COLO829 (cell line): ENCODE data around the gene CHIA.

ENCODE experiments used
- DNase-seq: peaks from one replicate; pipeline ENCODE4 v3.0.0; 2012; ENCODE audit warnings: low spot score

Gene CHIA

GRCh38 chr1:111290630-111291029 lies at the start of gene CHIA:
TSS of gene CHIA (plus strand) at chr1:111290851. CDS start at chr1:111310468, 19,617 bp downstream.
- DNase-seq: no peak

GRCh38 chr1:111241797-111242196 lies 48.9 kb upstream of the CHIA start:
- no peak for DNase-seq

- DNase-seq: no peak
Observed at GRCh38 chr1:111242805-111243523, 47.7 kb upstream of the CHIA start.

GRCh38 chr1:111247125-111247838 lies 43.4 kb upstream of the CHIA start:
- DNase-seq: no peak

- DNase-seq: peak; percentile 76
Observed at GRCh38 chr1:111249960-111250359, 40.7 kb upstream of the CHIA start.

- no peak for DNase-seq
Observed at GRCh38 chr1:111251570-111251969, 39.1 kb upstream of the CHIA start.

GRCh38 chr1:111252786-111253185 lies 37.9 kb upstream of the CHIA start:
- DNase-seq: no peak

- DNase-seq: peak; percentile 82
Observed at GRCh38 chr1:111253876-111254275, 36.8 kb upstream of the CHIA start.

- no peak for DNase-seq
Observed at GRCh38 chr1:111256988-111257658, 33.5 kb upstream of the CHIA start.

GRCh38 chr1:111267801-111268508 lies 22.7 kb upstream of the CHIA start:
- no peak for DNase-seq

- no peak for DNase-seq
Observed at GRCh38 chr1:111269825-111270406, 20.7 kb upstream of the CHIA start.

- DNase-seq: no peak
Observed at GRCh38 chr1:111270771-111271463, 19.7 kb upstream of the CHIA start.

- DNase-seq: no peak
Observed at GRCh38 chr1:111271464-111271801, 19.2 kb upstream of the CHIA start.

GRCh38 chr1:111272081-111272480 lies 18.6 kb upstream of the CHIA start:
- DNase-seq: no peak

- DNase-seq: no peak
Observed at GRCh38 chr1:111274653-111275052, 16.0 kb upstream of the CHIA start.

- peak; percentile 29 for DNase-seq
Observed at GRCh38 chr1:111275079-111275478, 15.6 kb upstream of the CHIA start.

GRCh38 chr1:111275780-111276433 lies 14.7 kb upstream of the CHIA start:
- DNase-seq: no peak

- no peak for DNase-seq
Observed at GRCh38 chr1:111279144-111279543, 11.5 kb upstream of the CHIA start.

- DNase-seq: no peak
Observed at GRCh38 chr1:111280267-111280666, 10.4 kb upstream of the CHIA start.

GRCh38 chr1:111281411-111281810 lies 9.2 kb upstream of the CHIA start:
- no peak for DNase-seq

GRCh38 chr1:111283838-111284237 lies 6.8 kb upstream of the CHIA start:
- DNase-seq: no peak
